GM04504 (cell line): Measurements from ENCODE around the gene OVCH1.
A peak's percentile ranks its signal among the peaks of the same experiment; 100 is the strongest.

Experiments
- DNase-seq: peaks from one replicate; pipeline ENCODE4 v3.0.0-alpha.2; 2012; ENCODE audit warnings: low read depth

The OVCH1 gene

GRCh38 chr12:29497588-29497987 lies at the start of gene OVCH1:
Gene OVCH1 (minus strand): TSS chr12:29497686. CDS start chr12:29497686, 0 bp downstream.
- no peak for DNase-seq

GRCh38 chr12:29547151-29547632 lies 49.7 kb upstream of the OVCH1 start:
- peak; percentile 44 for DNase-seq

- DNase-seq: no peak
These were observed 48.5 kb upstream of the OVCH1 start for GRCh38 chr12:29546000-29546399.

GRCh38 chr12:29545102-29545467 lies 47.6 kb upstream of the OVCH1 start:
- DNase-seq: no peak

- DNase-seq: no peak
These were observed 47.1 kb upstream of the OVCH1 start for GRCh38 chr12:29544428-29545101.

- no peak for DNase-seq
These were observed 45.5 kb upstream of the OVCH1 start for GRCh38 chr12:29543036-29543435.

GRCh38 chr12:29537298-29537697 lies 39.8 kb upstream of the OVCH1 start:
- DNase-seq: no peak

- no peak for DNase-seq
These were observed 37.4 kb upstream of the OVCH1 start for GRCh38 chr12:29534935-29535334.

GRCh38 chr12:29533815-29534489 lies 36.5 kb upstream of the OVCH1 start:
- no peak for DNase-seq

- DNase-seq: no peak
These were observed 34.0 kb upstream of the OVCH1 start for GRCh38 chr12:29531471-29531870.

- DNase-seq: no peak
These were observed 33.0 kb upstream of the OVCH1 start for GRCh38 chr12:29530436-29530835.

- DNase-seq: no peak
These were observed 30.7 kb upstream of the OVCH1 start for GRCh38 chr12:29528161-29528560.

- DNase-seq: no peak
These were observed 24.5 kb upstream of the OVCH1 start for GRCh38 chr12:29521951-29522350.

- peak; percentile 19 for DNase-seq
These were observed 22.2 kb upstream of the OVCH1 start for GRCh38 chr12:29519585-29520182.

GRCh38 chr12:29518407-29518806 lies 20.9 kb upstream of the OVCH1 start:
- no peak for DNase-seq

- no peak for DNase-seq
These were observed 19.8 kb upstream of the OVCH1 start for GRCh38 chr12:29517264-29517663.

- peak; percentile 8 for DNase-seq
These were observed 19.0 kb upstream of the OVCH1 start for GRCh38 chr12:29516431-29516875.

- DNase-seq: no peak
These were observed 13.2 kb upstream of the OVCH1 start for GRCh38 chr12:29510591-29511185.

- no peak for DNase-seq
These were observed 12.0 kb upstream of the OVCH1 start for GRCh38 chr12:29509503-29509902.

- DNase-seq: no peak
These were observed 11.5 kb upstream of the OVCH1 start for GRCh38 chr12:29508949-29509348.

GRCh38 chr12:29505122-29505521 lies 7.6 kb upstream of the OVCH1 start:
- no peak for DNase-seq

- no peak for DNase-seq
These were observed 5.8 kb upstream of the OVCH1 start for GRCh38 chr12:29503283-29503682.

GRCh38 chr12:29499235-29499634 lies 1.7 kb upstream of the OVCH1 start:
- no peak for DNase-seq
